ENCODE data around the gene ALOX5AP. TPM values are rescaled to one million over a fixed set of nuclear protein-coding genes. Genes with fewer than 3 reads are reported as not detected.
A peak's percentile ranks its signal among the peaks of the same experiment; 100 is the strongest.

Gene ALOX5AP
- total RNA-seq, 1 donor from 2014 or later, result 40.9 TPM

DNA sequence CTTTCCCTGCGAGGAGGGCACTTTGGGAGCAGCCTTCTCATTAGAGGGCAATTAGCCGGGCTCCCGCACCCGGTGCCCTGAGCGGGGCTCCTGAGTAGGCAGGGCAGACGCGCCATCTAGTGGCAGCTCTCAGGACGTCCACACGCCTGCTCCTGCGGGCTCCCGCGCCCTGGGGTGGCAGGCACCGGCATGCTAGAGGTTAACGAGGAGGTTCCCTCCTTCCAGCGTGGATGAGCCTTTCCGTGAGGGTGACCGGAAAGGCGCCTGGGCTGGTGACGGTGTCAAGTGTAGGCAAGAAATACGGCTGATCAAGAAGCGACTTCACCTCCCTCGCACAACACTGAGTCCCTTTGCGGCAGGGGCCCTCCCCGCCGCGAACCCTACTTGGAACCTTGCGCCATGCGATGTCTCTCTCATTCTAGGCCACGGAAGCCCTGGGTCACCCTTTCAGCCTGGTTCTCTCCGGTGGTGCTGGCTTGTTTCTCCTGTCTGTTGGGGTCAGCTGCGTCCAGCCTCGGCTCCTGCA, 67.7 kb downstream of the ALOX5AP start:
- no peaks in the 10 kb centered on the region for H3K36me3 Mint-ChIP-seq (ENCODE audit: low read depth)
- H3K9me3 Mint-ChIP-seq, result no peaks in the 10 kb centered on the region
- peak overlapping the region; percentile 18 for H3K4me3 Mint-ChIP-seq (ENCODE audit: low read depth)
- no peak overlapping the region for H3K27ac Mint-ChIP-seq
- H3K27me3 Mint-ChIP-seq (ENCODE audit: low read depth), result no peaks in the 10 kb centered on the region
- intact Hi-C loops (cut with micrococcal nuclease), result loop anchor here (1.0 to 10.0 kb wide), 7 partner anchors 129 to 428 kb away; partner anchors contain the start of genes HMGB1 and USPL1
- H3K4me1 Mint-ChIP-seq (ENCODE audit: low read depth), result peaks cover 10% of the 10 kb centered on the region
- DNase-seq (ENCODE audit: low spot score), result peak; percentile 76

DNA sequence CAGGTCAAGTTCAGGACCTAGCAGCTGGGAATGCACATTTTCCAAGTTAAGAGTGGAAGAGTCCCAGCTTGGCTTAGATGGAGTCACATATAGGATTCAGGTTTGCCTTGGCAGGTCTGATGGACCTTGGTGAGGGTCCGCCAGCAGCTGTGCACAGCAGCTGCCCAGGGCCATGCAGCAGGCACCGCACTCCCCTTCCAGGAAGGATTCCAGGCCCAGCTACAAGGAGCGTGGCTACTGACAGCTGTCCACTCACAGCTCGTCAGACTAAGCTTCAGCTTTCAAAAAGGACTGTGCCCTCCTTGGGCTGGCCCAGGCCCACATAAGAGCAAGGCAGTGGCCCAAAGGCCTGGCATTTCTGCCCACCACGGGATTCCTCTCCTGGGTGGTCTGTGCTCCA, 68.4 kb downstream of the ALOX5AP start:
- intact Hi-C loops (cut with micrococcal nuclease), result loop anchor here (1.0 to 10.0 kb wide), 7 partner anchors 129 to 429 kb away; partner anchors contain the start of genes HMGB1 and USPL1
- Mint-ChIP-seq H3K4me3 (ENCODE audit: low read depth) (no peak overlapping the region), H3K4me1 (ENCODE audit: low read depth) (peaks cover 11% of the 10 kb centered on the region), H3K27me3 (ENCODE audit: low read depth) (no peaks in the 10 kb centered on the region), H3K9me3 (no peaks in the 10 kb centered on the region), H3K27ac (no peak overlapping the region), H3K36me3 (ENCODE audit: low read depth) (no peaks in the 10 kb centered on the region)
- no peak for DNase-seq (ENCODE audit: low spot score)

GRCh38 chr13:30804474-30804873, 69.1 kb downstream of the ALOX5AP start:
- Mint-ChIP-seq H3K27me3 (ENCODE audit: low read depth) (peaks cover under 1% of the 10 kb centered on the region), H3K36me3 (ENCODE audit: low read depth) (no peaks in the 10 kb centered on the region), H3K4me1 (ENCODE audit: low read depth) (peaks cover 15% of the 10 kb centered on the region), H3K4me3 (ENCODE audit: low read depth) (no peak overlapping the region), H3K27ac (no peak overlapping the region), H3K9me3 (no peaks in the 10 kb centered on the region)
- no peak for DNase-seq (ENCODE audit: low spot score)
- intact Hi-C loops (cut with micrococcal nuclease), result loop anchor here (5.0 to 10.0 kb wide), 3 partner anchors 227 to 430 kb away; partner anchors contain the start of gene HMGB1

GRCh38 chr13:30805132-30805537, 69.8 kb downstream of the ALOX5AP start:
- no peaks in the 10 kb centered on the region for H3K36me3 Mint-ChIP-seq (ENCODE audit: low read depth)
- H3K4me3 Mint-ChIP-seq (ENCODE audit: low read depth), result no peak overlapping the region
- intact Hi-C loops (cut with micrococcal nuclease), result loop anchor here (10.0 kb wide), 1 partner anchor 430 kb away; no protein-coding TSS in a partner anchor
- H3K27me3 Mint-ChIP-seq (ENCODE audit: low read depth), result peaks cover 4% of the 10 kb centered on the region
- H3K27ac Mint-ChIP-seq, result no peak overlapping the region
- H3K4me1 Mint-ChIP-seq (ENCODE audit: low read depth), result peaks cover 15% of the 10 kb centered on the region
- H3K9me3 Mint-ChIP-seq, result no peaks in the 10 kb centered on the region
- DNase-seq (ENCODE audit: low spot score), result no peak

- H3K4me1 Mint-ChIP-seq (ENCODE audit: low read depth), result peaks cover 15% of the 10 kb centered on the region
- H3K9me3 Mint-ChIP-seq, result no peaks in the 10 kb centered on the region
- intact Hi-C loops (cut with micrococcal nuclease), result loop anchor here (10.0 kb wide), 1 partner anchor 431 kb away; no protein-coding TSS in a partner anchor
- H3K36me3 Mint-ChIP-seq (ENCODE audit: low read depth), result no peaks in the 10 kb centered on the region
- H3K4me3 Mint-ChIP-seq (ENCODE audit: low read depth), result no peak overlapping the region
- H3K27ac Mint-ChIP-seq, result no peak overlapping the region
- H3K27me3 Mint-ChIP-seq (ENCODE audit: low read depth), result peaks cover 4% of the 10 kb centered on the region
- no peak for DNase-seq (ENCODE audit: low spot score)
Observed at GRCh38 chr13:30805603-30806011, 70.3 kb downstream of the ALOX5AP start.

DNA sequence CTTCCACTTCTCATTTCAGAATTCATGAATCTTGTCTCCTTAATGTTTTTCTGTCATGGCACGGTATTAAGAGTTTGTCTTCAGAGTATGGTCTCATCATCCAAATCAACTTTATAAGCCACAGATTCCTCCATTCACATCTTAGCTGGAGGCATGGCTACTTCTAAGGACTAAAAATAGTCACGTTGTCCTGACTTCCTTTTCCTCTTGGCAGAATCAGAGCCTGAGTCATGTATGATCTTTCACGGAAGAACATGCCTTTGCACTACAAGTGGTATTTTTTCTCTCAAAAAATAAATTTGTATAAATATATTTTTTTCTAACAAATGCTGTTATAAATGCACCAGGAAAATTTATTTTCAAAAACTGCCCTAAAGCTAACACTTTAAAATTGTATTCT, 71.4 kb downstream of the ALOX5AP start:
- H3K27ac Mint-ChIP-seq, result no peak overlapping the region
- peaks cover 6% of the 10 kb centered on the region for H3K27me3 Mint-ChIP-seq (ENCODE audit: low read depth)
- H3K4me1 Mint-ChIP-seq (ENCODE audit: low read depth), result peaks cover 15% of the 10 kb centered on the region
- no peak overlapping the region for H3K4me3 Mint-ChIP-seq (ENCODE audit: low read depth)
- no peaks in the 10 kb centered on the region for H3K9me3 Mint-ChIP-seq
- intact Hi-C loops (cut with micrococcal nuclease), result loop anchor here (10.0 kb wide), 1 partner anchor 432 kb away; no protein-coding TSS in a partner anchor
- no peak for DNase-seq (ENCODE audit: low spot score)
- no peaks in the 10 kb centered on the region for H3K36me3 Mint-ChIP-seq (ENCODE audit: low read depth)

GRCh38 chr13:30807392-30807791, 72.0 kb downstream of the ALOX5AP start:
- Mint-ChIP-seq H3K27ac (no peak overlapping the region), H3K4me1 (ENCODE audit: low read depth) (peaks cover 15% of the 10 kb centered on the region), H3K4me3 (ENCODE audit: low read depth) (no peak overlapping the region), H3K27me3 (ENCODE audit: low read depth) (peaks cover 7% of the 10 kb centered on the region), H3K36me3 (ENCODE audit: low read depth) (no peaks in the 10 kb centered on the region), H3K9me3 (no peaks in the 10 kb centered on the region)
- intact Hi-C loops (cut with micrococcal nuclease), result loop anchor here (10.0 kb wide), 1 partner anchor 433 kb away; no protein-coding TSS in a partner anchor
- DNase-seq (ENCODE audit: low spot score), result no peak

DNA sequence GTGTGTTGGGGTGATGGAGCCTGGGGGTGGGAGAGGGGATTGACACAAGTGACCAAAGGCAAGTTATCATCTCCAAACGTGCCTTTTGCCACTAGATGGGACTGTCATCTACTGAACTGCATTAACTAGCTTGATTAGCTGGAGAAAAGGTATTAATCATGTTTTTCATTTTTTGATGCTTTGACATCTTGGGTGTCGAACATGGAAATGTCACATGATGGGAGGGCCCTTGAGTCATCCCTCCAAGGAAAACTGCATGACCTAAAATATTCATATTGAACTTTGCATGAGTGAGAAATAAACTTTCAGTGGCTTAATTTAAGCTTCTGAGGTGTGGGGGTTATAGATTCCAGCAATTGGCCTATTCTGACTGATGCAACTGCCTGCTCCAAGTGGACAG, 73.3 kb downstream of the ALOX5AP start:
- no peak for DNase-seq (ENCODE audit: low spot score)
- Mint-ChIP-seq H3K9me3 (no peaks in the 10 kb centered on the region), H3K4me3 (ENCODE audit: low read depth) (no peak overlapping the region), H3K4me1 (ENCODE audit: low read depth) (peaks cover 7% of the 10 kb centered on the region), H3K27ac (no peak overlapping the region), H3K36me3 (ENCODE audit: low read depth) (no peaks in the 10 kb centered on the region), H3K27me3 (ENCODE audit: low read depth) (peaks cover 7% of the 10 kb centered on the region)
- intact Hi-C loops (cut with micrococcal nuclease), result loop anchor here (2.0 to 10.0 kb wide), 2 partner anchors 40 to 434 kb away; no protein-coding TSS in a partner anchor

GRCh38 chr13:30809787-30810186, 74.4 kb downstream of the ALOX5AP start:
- H3K27me3 Mint-ChIP-seq (ENCODE audit: low read depth), result peaks cover 10% of the 10 kb centered on the region
- H3K27ac Mint-ChIP-seq, result no peak overlapping the region
- intact Hi-C loops (cut with micrococcal nuclease), result loop anchor here (2.0 to 10.0 kb wide), 2 partner anchors 39 to 435 kb away; no protein-coding TSS in a partner anchor
- H3K4me1 Mint-ChIP-seq (ENCODE audit: low read depth), result peaks cover 7% of the 10 kb centered on the region
- no peaks in the 10 kb centered on the region for H3K9me3 Mint-ChIP-seq
- no peak for DNase-seq (ENCODE audit: low spot score)
- H3K36me3 Mint-ChIP-seq (ENCODE audit: low read depth), result no peaks in the 10 kb centered on the region
- no peak overlapping the region for H3K4me3 Mint-ChIP-seq (ENCODE audit: low read depth)

DNA sequence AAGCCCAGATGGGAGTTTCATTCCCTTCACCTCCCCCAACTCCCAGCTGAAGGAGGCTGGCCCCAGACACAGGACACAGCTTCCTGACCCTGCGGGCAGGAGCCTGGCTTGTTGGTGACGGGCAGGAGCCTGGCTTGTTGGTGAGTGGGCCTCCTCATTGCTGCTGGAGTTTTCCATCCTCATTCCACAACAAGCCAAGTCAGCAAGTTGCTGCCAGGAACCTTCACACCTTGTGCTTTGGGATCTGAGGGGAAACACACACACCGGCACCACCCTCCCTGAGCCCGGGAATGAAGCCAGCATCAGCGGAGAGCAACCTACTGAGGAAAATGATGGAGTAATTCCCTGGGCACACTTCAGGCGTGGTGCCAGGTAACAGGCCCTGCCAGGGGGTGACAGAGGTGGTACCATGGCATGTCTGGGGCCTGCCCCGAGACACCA, 74.9 kb downstream of the ALOX5AP start:
- peaks cover 7% of the 10 kb centered on the region for H3K4me1 Mint-ChIP-seq (ENCODE audit: low read depth)
- H3K36me3 Mint-ChIP-seq (ENCODE audit: low read depth), result no peaks in the 10 kb centered on the region
- intact Hi-C loops (cut with micrococcal nuclease), result no loop called here
- H3K9me3 Mint-ChIP-seq, result no peaks in the 10 kb centered on the region
- no peak overlapping the region for H3K27ac Mint-ChIP-seq
- H3K4me3 Mint-ChIP-seq (ENCODE audit: low read depth), result no peak overlapping the region
- no peak for DNase-seq (ENCODE audit: low spot score)
- peaks cover 10% of the 10 kb centered on the region for H3K27me3 Mint-ChIP-seq (ENCODE audit: low read depth)

DNA sequence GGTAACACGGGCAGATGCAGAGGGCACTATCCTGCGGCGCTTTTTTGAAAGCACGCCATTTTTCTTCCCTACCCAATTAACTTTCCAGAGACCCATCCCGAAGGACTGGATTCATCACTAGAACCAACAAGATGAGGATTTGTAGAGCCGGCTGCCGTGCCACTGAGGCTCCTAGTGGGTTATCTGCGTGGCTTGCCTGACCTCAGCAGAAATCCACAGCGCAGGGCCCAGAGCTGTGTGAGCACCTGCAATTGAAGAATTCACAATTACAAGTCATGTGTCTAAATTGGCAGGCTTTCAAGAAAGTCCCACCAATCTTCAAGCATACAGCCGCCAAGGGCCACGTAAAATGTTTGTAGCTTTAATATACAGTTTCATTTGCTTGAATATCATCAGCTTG, 75.5 kb downstream of the ALOX5AP start:
- intact Hi-C loops (cut with micrococcal nuclease), result no loop called here
- H3K9me3 Mint-ChIP-seq, result no peaks in the 10 kb centered on the region
- no peak overlapping the region for H3K4me3 Mint-ChIP-seq (ENCODE audit: low read depth)

More for the DNA sequence above, 75.5 kb downstream of the ALOX5AP start:
- no peak for DNase-seq (ENCODE audit: low spot score)
- peaks cover 11% of the 10 kb centered on the region for H3K27me3 Mint-ChIP-seq (ENCODE audit: low read depth)
- H3K4me1 Mint-ChIP-seq (ENCODE audit: low read depth), result peaks cover 7% of the 10 kb centered on the region
- no peaks in the 10 kb centered on the region for H3K36me3 Mint-ChIP-seq (ENCODE audit: low read depth)
- H3K27ac Mint-ChIP-seq, result no peak overlapping the region

Data from activated T-helper 2 cell treated with anti-CD3 and anti-CD28 coated beads, Interferon-gamma antibody, Interleukin-2, Interleukin-4, amounts not matched to agents 10 μg/mL and 5 μg/mL and 100 μg/mL, durations not matched to agents 14 hours and 24 hours and 36 hours (primary cell).